ENCODE results near the gene EPHA6.

DNA sequence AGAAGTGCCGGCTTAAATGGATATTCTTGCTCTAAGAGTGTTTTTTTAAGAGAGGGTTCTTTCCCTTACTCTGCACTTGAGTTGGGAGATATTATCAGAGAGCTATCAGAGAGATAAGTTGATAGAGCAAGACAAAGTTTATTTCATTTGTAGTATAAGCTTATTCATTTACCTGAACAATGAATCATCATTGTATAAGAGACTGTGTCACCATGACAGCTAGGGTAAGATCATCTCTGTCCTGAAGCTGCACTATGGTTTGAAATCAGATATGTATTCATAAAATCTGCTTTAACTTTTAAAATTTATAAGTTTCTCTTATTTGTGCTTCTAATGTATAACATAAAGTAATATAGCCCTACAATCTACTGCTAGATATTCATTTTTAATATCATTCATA, 822.1 kb downstream of the EPHA6 start:
- TF ChIP-seq CTCF (IDR thresholded peaks at IDR 0.05 in 4 of 5, conservative IDR thresholded peaks at IDR 0.05 in 1 of 5), result no peak
- TF ChIP-seq POLR2A (IDR thresholded peaks at IDR 0.05), result no peak

All from gastrocnemius medialis (tissue), 4 donors.